ENCODE data around the gene TREML1.

DNA sequence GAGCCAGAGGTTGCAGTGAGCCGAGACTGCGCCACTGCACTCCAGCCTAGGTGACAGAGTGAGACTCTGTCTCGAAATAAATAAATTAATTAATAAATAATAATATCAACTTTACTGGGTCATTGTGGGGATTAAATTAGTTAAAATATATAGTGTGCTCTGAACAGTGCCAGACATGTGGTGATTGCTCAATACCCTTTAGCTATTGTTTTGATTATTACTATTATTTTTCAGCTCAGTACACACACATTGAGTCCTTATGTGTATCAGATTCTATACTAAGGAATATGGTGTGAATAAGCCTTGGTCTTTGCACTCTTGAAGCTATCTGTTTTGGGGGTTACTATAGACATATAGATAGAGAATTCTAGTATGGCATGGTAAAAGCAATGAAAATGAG is 28.9 kb downstream of the TREML1 start:
- TF ChIP-seq, protein P1, sequence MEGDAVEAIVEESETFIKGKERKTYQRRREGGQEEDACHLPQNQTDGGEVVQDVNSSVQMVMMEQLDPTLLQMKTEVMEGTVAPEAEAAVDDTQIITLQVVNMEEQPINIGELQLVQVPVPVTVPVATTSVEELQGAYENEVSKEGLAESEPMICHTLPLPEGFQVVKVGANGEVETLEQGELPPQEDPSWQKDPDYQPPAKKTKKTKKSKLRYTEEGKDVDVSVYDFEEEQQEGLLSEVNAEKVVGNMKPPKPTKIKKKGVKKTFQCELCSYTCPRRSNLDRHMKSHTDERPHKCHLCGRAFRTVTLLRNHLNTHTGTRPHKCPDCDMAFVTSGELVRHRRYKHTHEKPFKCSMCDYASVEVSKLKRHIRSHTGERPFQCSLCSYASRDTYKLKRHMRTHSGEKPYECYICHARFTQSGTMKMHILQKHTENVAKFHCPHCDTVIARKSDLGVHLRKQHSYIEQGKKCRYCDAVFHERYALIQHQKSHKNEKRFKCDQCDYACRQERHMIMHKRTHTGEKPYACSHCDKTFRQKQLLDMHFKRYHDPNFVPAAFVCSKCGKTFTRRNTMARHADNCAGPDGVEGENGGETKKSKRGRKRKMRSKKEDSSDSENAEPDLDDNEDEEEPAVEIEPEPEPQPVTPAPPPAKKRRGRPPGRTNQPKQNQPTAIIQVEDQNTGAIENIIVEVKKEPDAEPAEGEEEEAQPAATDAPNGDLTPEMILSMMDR (IDR thresholded peaks at IDR 0.05) = no peak
- TF ChIP-seq POLR2AphosphoS5 (IDR thresholded peaks at IDR 0.05) (no peak), POLR2A (IDR thresholded peaks at IDR 0.05) (no peak), EP300 (IDR thresholded peaks at IDR 0.05) (no peak)
